NK-92 (cell line): Measurements from ENCODE around the gene CYP26B1.

Source experiments
- DNase-seq: peaks from one replicate; lab custom pipeline; 2025; ENCODE audit not compliant: unreplicated experiment; lab: John Stamatoyannopoulos, UW

CYP26B1 gene

GRCh38 chr2:72147303-72147971, at the start of gene CYP26B1:
Gene CYP26B1, minus strand, starts transcription at chr2:72147862. Its CDS starts 28 bp downstream, at chr2:72147834.
- no peak for DNase-seq

GRCh38 chr2:72193723-72194122, 46.1 kb upstream of the CYP26B1 start:
- no peak for DNase-seq

DNA sequence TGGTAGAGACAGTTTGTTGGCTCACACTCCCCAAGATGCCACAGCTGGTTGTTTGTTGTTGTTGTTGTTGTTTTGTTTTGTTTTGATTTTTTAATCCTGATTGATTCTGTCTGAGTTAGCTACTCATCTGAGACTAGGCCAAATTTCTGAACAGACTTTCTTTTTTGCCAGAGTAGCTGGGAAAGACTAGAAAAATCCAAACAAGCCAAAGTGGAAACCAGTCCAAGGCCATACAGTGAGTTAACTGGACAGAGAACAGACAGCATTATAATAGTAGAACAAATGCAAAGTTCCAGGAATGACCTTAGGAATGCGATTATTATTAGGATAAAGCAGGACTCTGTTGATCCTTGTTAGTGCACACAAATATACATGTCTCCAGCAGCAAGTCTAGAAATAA, 43.8 kb upstream of the CYP26B1 start:
- no peak for DNase-seq

GRCh38 chr2:72185206-72185605, 37.5 kb upstream of the CYP26B1 start:
- DNase-seq = no peak

GRCh38 chr2:72183466-72183865, 35.8 kb upstream of the CYP26B1 start:
- DNase-seq = no peak

DNA sequence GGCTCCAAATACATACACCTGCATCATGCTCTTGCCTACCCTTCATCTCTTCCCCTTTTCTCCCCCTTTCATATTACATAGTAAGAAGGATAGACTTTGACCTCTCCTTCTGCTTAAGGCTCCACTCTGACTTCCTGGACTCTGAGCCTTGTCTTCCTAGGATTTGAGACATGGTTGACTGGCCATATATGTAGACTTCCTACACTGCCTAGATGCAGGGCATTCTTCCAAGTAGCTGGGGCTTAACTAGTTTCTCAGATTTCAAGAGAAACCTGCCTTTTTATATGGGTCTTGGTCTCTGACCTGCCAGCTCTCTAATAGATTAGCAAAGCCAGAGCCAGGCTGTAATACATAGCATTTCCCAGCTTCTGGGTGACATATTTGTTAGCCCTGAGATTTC, 35.4 kb upstream of the CYP26B1 start:
- DNase-seq = no peak

DNA sequence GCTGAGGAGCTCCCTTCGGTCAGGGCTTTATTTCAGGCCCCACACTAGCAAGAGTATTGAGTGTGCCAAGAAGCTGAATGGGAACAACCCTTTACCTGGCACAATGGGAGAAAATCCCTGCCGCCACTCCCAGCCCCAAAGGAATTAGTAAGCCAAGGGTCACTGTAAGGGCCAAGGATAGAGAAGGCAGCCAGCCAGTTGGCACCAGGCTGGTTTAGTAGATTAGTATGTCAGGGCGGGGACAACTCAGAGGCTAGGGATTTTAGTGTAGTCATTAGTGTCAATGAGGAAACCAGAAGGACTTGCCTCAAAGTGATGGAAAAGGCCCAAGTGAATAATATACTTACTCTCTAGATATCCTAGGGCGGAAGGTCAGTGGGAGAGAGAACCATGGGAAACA, 34.9 kb upstream of the CYP26B1 start:
- DNase-seq = no peak

DNA sequence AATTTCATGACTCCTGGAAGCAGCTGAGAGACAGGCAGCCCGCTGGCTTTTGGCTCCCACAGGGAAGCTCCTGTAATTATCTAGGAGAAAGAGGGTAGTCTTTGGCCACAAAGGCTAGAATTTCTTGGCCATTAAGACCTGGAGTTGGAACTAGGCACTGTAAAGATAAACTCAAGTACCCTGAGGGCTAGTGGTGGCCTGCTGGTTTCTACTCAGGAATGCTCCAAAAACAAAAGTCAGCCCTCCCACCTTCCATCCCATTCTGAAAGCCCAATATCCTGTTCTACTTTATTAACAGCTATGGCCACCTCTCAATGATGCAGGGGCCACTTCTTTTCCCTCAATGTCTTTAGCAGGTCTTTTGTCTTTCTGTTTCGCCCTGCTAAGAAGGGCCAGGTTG, 34.0 kb upstream of the CYP26B1 start:
- no peak for DNase-seq

DNA sequence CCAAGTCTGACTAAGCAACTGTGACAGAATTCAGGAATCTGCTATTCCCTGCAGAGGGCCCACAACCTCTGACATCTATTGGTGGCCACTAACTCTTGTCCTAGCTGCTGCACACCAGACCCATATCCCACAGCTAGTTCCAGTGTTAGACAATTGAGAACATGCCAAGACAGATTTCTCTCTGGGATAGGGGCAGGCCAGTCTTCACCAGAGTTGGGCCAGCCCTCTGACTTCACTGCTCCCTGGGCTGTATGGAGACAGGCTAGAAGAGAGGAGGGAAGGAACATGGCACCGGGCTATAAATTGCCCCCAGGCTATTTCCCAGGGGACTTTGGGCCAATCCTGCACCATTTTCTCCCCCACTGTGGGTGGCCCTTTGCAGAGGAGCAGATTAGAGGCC, 32.7 kb upstream of the CYP26B1 start:
- DNase-seq = no peak

GRCh38 chr2:72178551-72178950, 30.9 kb upstream of the CYP26B1 start:
- no peak for DNase-seq

- DNase-seq = no peak
Measured at GRCh38 chr2:72176281-72176680, 28.6 kb upstream of the CYP26B1 start.

- DNase-seq = no peak
Measured at GRCh38 chr2:72175636-72176035, 28.0 kb upstream of the CYP26B1 start.

- no peak for DNase-seq
Measured at GRCh38 chr2:72173640-72174321, 26.1 kb upstream of the CYP26B1 start.

GRCh38 chr2:72172478-72172877, 24.8 kb upstream of the CYP26B1 start:
- DNase-seq = no peak

GRCh38 chr2:72166279-72166678, 18.6 kb upstream of the CYP26B1 start:
- no peak for DNase-seq

DNA sequence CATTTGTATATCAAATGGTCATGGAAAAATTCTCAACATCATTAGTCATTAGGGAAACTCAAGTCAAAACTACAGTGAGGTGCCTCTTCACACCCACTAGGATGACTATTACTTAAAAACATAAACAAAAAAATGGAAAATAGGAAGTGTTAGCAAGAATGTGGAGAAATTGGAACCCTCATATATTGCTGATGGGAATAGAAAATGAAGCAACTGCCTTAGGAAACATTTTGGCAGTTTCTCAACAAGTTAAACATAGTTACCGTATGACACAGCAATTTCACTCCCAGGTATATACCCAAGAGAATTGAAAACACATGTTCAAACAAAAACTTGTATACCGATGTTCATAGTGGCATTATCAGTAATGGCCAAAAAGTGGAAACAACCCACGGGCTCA, 18.1 kb upstream of the CYP26B1 start:
- DNase-seq = no peak

- no peak for DNase-seq
Measured at GRCh38 chr2:72162574-72162973, 14.9 kb upstream of the CYP26B1 start.

- no peak for DNase-seq
Measured at GRCh38 chr2:72159211-72159993, 11.7 kb upstream of the CYP26B1 start.

DNA sequence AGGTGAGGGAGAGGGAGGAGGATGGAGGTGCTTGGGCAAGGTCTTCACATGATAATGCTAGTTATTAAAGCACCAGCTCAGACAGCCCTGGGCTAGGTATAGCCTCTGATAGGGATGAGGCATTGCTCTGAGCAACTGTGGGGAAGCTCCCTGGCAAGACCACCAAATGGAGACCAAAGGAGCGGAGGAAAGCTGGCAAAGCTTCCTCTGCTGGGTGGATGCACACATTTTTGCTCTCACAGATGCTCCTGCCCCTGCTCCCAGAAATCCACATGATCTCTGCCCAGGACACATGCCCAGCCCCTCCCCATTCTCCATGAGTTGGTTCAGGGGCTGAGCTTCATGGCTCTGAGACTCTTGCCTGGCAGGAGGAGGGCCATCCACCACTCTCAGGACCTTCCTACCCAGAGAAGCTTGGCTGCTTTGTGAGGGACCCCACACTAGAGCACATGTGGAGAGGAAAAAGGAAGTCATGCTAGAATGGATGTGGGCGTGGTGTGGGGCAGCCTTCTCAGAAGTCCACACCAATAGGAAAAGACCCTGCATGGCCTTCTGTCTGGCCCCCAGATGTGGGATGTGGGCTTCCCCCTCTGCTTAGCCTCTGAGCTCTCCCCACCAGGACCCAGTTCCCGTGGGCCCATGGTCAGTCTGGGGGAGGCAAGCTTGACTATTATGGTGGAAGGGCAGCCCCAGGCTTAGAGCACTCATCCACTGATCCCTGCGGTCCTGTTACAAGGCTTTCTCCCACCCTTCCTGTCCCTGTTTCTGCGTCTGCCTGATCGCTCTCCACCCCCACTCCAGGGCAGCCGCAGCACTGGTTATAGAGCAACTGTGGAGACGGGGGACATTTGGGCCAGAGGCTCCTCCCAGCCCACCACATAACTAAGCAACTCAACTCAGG, 10.5 kb upstream of the CYP26B1 start:
- no peak for DNase-seq

DNA sequence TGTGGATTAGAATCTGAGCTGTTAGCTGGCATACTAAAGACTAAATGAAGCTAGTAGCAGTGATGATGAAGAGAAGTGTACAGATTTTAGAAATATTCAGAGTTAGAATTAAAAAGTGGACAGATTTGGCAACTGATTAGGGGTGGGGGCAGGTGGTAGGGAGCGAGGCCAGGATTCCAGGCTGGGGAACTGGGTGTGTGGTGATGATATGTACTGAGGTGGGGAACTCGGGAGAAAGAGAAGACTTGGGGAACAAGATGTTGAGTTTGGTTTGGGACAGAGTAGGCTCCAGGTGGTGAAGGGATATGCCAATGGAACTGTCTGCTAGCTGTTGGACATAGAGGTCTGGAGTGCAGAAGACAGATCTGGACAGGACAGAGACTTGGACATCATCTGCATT, 9.2 kb upstream of the CYP26B1 start:
- DNase-seq = no peak

- DNase-seq = no peak
Measured at GRCh38 chr2:72155737-72156136, 8.1 kb upstream of the CYP26B1 start.
